ENCODE data around the gene TP53I13.

Gene TP53I13

DNA sequence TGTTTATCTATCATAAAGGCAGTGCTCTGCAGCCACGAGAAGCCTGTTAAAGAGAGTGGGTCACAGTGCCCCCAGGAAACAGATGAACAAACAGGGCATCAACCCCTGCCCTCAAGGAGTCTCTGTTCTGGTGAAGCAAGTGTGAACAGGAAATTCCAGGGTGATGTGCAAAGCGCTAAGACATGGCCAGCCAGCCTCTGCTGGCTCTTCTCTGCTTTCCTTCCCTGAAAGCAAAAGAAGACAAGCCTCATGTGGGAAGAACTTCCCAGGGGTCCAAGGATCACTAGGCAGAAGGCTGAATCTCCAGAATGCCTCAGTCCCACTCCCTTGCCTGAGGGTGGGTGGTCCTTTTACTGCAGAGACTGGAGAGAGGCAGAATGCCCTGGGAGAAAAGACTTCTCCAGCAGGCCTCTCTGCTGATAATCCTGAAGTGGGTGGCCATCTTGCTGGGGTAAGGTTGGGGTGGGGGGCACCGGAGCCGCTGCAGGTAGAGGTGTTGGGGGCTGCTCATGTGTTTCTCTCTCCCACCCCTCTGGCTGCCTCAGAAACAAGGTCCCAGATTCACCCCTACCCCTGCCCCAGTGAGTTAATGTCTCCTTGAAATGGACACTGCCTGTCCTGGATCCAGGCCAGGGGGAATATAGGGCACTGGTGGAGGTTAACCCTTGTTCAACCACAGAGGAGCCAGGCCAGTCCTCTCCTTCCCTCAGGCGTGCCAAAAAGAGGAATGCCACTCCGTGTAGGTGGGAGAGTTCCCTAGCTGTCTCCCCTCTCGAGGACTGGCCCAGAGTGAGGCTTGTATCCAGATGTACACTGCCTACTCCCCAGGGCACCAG, 26.8 kb downstream of the TP53I13 start:
- no peak for TF ChIP-seq JUND (IDR thresholded peaks at IDR 0.05; ENCODE audit: low read depth)
- DNase-seq (ENCODE audit: low read depth in 1 of 2, low spot score in 1 of 2) = peak in 1 of 2 experiments; percentile 30

DNA sequence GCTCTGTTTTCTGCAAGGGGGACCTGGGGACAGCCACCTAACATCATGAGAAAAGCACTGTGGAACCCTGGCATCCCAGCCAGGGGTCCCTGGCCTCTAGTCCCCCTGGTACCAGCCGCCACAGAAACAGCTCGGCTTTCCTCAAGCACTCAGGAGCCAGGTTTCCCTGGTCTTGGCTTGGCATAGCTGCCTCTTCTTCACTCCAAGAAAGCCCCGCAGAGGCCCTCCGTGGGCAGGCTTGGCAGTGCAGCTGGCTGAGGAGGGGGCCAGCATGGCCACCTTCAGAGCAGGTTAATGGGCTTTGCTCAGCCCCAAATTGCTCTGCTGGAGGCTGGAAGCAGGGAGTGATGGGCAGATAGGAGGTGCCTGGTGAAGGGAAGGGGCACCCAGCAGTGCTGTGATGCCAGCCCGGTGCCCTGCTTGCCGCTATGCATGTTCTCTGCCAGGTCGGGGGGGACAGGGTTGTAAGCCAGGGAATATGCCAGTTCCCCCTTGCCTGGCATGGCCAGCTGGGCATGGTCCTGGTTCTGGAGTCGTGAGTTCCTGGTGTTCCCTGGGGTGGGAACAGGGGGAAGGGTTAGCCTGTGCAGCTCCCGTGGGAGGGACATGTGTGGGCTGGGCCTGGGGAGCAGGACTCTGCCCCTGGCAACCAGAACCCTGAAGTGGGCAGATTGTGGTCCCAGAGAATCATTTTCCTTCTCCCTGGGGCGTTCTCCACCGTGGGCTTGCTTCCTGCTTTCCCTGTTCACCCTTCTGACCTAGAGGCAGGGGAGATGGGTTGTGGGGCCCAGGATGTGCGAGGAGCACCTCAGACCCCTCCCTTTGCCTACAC, 27.7 kb downstream of the TP53I13 start:
- in situ Hi-C loops (cut with HindIII; ENCODE audit: low pct_unique_long_range_greater_than_20kb, low sequenced_read_pairs) = no loop called here
- DNase-seq (ENCODE audit: low read depth in 1 of 2, low spot score in 1 of 2) = no peak
- no peak for TF ChIP-seq JUND (IDR thresholded peaks at IDR 0.05; ENCODE audit: low read depth)

More for the DNA sequence above, 26.8 kb downstream of the TP53I13 start:
- in situ Hi-C loops (cut with HindIII; ENCODE audit: low pct_unique_long_range_greater_than_20kb, low sequenced_read_pairs) = no loop called here

DNA sequence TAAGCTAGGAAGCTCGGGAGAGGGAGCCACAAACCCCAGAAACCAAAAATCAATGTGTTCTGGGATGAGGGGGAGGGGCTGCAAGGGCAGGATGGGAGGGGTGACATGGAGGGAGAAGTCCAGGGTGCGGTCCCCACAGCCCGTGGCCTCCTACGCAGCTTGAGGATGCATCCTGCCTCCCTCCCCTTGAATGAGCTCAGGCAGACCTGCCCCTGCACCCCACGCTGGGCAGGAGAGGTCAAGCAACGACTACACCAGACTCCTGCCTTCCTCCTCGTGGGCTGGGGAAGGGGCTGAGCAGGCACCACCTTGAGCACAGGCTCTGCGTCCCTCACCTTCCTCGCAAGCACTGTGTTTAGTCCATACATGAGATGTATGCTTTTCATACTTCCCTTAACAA, 28.3 kb downstream of the TP53I13 start:
- DNase-seq (ENCODE audit: low read depth in 1 of 2, low spot score in 1 of 2) = no peak
- in situ Hi-C loops (cut with HindIII; ENCODE audit: low pct_unique_long_range_greater_than_20kb, low sequenced_read_pairs) = no loop called here
- TF ChIP-seq JUND (IDR thresholded peaks at IDR 0.05; ENCODE audit: low read depth) = no peak

DNA sequence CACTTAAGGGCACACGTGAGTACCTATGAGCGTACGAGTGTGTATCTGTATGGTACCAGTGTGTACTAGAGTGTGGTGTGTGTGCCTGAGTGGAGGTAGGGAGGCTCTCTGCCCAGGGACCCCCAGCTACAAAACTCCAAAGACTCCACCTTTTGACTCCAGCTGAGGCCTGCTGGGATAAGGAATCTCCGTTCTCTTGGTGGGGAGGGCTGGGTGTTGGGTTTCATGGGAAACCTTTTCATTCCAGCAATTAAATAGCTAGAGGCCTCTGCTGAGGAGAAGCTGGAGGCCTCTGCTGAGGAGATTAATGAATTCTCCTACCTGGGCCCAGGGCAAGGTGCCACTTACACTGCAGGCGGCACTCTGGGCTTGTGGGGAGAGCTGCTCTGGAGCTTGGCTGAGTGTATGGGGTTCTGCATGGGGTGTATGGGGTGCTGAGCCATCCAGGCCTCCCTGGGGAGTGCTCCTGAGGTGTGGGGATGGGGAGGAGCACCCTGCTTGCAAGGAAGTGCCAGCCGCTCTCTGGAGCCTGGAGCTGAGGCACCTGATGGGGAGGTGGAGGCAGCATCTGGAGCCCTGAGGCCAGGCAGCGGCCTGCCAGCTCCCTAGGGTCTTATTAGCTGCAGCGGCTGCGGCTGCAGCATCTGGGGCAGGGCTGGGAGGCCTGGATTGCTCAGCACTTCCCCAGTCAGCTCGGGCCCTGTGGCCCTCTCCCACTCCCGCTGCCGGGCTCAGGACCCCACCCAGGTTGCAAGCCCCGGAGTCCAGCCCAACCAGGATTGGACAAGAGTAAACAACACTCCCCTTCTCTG, 29.1 kb downstream of the TP53I13 start:
- no peak for TF ChIP-seq JUND (IDR thresholded peaks at IDR 0.05; ENCODE audit: low read depth)
- in situ Hi-C loops (cut with HindIII; ENCODE audit: low pct_unique_long_range_greater_than_20kb, low sequenced_read_pairs) = no loop called here
- no peak for DNase-seq (ENCODE audit: low read depth in 1 of 2, low spot score in 1 of 2)

DNA sequence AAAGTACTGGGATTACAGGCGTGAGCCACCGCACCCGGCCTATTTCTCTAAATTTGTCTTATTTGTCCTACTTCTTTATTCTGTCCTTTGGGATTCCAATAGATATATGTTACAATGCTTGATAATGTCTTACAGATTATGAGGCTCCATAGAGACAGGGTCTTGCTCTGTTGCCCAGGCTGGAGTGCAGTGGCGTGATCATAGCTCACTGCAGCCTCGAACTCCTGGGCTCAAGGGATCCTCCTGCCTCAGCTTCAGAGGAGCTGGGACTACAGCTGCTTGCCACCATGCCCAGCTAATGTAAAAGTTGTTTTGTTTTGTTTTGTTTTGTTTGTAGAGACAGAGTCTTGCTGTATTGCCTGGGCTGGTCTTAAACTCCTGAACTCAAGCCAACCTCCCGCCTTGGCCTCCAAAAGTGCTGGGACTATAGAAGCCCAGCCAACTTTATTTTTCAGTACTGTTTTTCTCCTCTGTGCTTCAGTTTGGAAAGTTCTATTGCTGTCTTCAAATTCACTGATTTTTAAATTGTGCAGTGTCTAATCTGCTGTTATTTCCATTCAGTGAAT, 34.7 kb downstream of the TP53I13 start:
- no peak for TF ChIP-seq JUND (IDR thresholded peaks at IDR 0.05; ENCODE audit: low read depth)
- in situ Hi-C loops (cut with HindIII; ENCODE audit: low pct_unique_long_range_greater_than_20kb, low sequenced_read_pairs) = no loop called here
- DNase-seq (ENCODE audit: low read depth in 1 of 2, low spot score in 1 of 2) = no peak

DNA sequence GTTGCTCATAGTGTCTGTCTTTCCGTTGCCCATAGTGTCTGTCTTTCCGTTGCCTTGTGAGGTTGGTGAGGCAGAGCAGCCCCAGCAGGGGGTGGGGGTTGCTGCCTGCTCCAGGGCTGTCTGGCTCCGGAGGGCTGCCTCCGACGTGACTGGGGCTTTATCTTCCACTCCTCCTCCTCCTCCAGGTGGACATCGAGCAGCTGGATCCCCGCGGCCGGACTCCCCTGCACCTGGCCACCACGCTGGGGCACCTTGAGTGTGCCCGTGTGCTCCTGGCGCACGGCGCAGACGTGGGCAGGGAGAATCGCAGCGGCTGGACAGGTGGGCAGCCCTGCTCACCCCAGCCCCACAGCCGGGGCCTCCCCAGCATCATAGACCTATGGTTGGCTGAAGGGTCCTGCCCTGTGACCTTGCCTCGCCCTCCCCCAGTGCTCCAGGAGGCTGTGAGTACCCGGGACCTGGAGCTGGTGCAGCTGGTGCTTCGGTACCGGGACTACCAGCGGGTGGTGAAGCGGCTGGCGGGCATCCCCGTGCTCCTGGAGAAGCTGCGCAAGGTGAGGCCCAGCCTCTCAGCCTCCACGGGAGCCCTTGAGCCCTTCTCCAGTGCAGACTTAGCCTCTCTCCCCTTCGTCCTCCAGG, 39.2 kb downstream of the TP53I13 start:
- in situ Hi-C loops (cut with HindIII; ENCODE audit: low pct_unique_long_range_greater_than_20kb, low sequenced_read_pairs) = no loop called here
- no peak for DNase-seq (ENCODE audit: low read depth in 1 of 2, low spot score in 1 of 2)
- TF ChIP-seq JUND (IDR thresholded peaks at IDR 0.05; ENCODE audit: low read depth) = no peak

DNA sequence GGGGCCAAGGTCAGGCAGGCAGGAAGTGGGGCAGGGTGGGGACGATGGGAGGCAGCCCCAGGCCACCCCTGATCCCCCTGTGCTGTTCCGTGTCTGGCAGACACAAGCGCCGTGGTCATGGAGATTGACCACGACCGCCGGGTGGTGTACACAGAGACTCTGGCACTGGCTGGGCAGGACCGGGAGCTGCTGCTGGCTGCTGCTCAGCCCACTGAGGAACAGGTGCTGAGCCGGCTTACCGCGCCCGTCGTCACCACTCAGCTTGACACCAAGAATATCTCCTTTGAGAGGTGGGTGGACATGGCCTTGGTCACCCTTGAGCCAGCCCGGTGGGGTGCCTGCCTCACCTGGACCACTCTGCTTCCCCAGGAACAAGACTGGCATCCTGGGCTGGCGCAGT, 40.5 kb downstream of the TP53I13 start:
- no peak for DNase-seq (ENCODE audit: low read depth in 1 of 2, low spot score in 1 of 2)
- TF ChIP-seq JUND (IDR thresholded peaks at IDR 0.05; ENCODE audit: low read depth) = no peak
- in situ Hi-C loops (cut with HindIII; ENCODE audit: low pct_unique_long_range_greater_than_20kb, low sequenced_read_pairs) = no loop called here

DNA sequence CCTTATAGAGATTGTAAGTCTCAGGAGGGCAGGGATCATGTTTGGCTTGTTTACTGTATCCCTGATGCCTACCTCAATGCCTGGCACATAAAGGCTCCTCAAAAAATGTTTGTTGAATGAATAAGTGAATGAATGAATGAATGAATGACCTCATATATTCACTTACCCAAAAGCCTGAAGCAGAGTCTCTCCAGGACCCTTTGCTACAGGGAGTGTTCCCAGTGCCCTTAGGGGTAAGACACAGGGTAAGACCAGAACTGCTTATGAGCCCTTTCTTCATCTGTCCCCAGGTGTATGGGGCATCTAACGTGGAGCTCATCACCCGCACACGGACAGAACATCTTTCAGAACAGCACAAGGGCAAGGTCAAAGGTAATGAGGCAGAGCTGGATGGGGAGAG, 41.9 kb downstream of the TP53I13 start:
- in situ Hi-C loops (cut with HindIII; ENCODE audit: low pct_unique_long_range_greater_than_20kb, low sequenced_read_pairs) = no loop called here

DNA sequence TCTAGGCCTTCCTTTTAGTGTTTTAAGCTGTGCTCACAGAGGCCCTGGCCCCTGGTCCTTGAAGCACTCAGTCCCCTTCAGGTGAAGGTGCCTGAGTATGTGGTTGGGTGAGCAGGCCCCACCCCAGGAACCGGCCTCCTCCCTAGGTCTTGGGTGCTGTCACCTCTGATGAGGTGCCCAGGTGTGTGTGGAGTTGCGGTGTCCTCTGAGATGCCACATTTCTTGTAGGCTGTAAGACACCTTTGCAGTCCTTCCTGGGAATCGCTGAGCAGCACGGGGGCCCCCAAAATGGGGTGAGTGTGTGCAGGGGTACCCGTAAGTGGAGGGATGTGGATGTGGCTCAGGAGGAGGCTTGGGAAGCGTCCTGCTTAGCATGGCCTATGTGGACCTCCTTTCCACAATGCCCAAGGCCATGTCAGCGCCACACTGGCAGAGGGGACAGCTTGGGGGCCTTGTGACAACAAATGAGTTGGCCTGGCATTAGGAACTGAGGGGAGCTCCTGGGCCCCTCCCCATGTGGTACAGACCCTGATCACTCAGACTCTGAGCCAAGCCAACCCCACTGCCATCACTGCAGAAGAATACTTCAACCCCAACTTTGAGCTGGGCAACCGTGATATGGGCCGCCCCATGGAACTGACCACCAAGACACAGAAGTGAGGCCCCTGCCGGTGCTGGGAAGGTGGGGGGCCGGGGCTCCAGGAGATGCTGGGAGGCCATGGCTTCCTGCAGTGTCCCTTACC, 43.0 kb downstream of the TP53I13 start:
- TF ChIP-seq JUND (IDR thresholded peaks at IDR 0.05; ENCODE audit: low read depth) = no peak
- in situ Hi-C loops (cut with HindIII; ENCODE audit: low pct_unique_long_range_greater_than_20kb, low sequenced_read_pairs) = no loop called here
- DNase-seq (ENCODE audit: low read depth in 1 of 2, low spot score in 1 of 2) = no peak

More for the DNA sequence above, 41.9 kb downstream of the TP53I13 start:
- DNase-seq (ENCODE audit: low read depth in 1 of 2, low spot score in 1 of 2) = no peak
- TF ChIP-seq JUND (IDR thresholded peaks at IDR 0.05; ENCODE audit: low read depth) = no peak

DNA sequence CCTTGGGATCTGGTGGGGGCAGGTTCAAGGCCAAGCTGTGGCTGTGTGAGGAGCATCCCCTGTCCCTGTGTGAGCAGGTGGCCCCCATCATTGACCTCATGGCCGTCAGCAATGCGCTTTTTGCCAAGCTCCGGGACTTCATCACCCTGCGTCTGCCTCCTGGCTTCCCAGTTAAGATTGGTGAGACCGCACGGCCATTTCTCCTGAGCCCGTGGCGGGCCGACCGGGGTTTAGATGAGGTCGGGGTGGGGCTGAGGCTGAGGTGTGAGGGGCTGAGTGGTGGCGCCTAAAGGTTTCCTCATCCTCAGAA, 43.5 kb downstream of the TP53I13 start:
- no peak for TF ChIP-seq JUND (IDR thresholded peaks at IDR 0.05; ENCODE audit: low read depth)
- in situ Hi-C loops (cut with HindIII; ENCODE audit: low pct_unique_long_range_greater_than_20kb, low sequenced_read_pairs) = no loop called here
- no peak for DNase-seq (ENCODE audit: low read depth in 1 of 2, low spot score in 1 of 2)

Measured in T47D (cell line).